Muscle of leg (tissue), 11 donors: ENCODE data around the gene CRELD2. TPM values are rescaled to one million over a fixed set of nuclear protein-coding genes. Genes with fewer than 3 reads are reported as not detected.
A peak's percentile ranks its signal among the peaks of the same experiment; 100 is the strongest.

Source experiments
- DNase-seq: peaks from one replicate; pipeline ENCODE4 v3.0.0; 2013
- H3K27ac ChIP-seq: one replicate; pipeline ENCODE4 v1.5.1; 2013; ENCODE audit warnings: mild to moderate bottlenecking, low read length, control low read depth
- H3K27me3 ChIP-seq: one replicate; pipeline ENCODE4 v1.6.1; 2013; ENCODE audit warnings: low read length; ENCODE audit not compliant: control insufficient read depth, insufficient read depth
- H3K36me3 ChIP-seq: one replicate; pipeline ENCODE4 v1.6.1; 2013; ENCODE audit warnings: low read length; ENCODE audit not compliant: control insufficient read depth, insufficient read depth
- H3K4me1 ChIP-seq: one replicate; pipeline ENCODE4 v1.6.1; 2013; ENCODE audit warnings: low read length; ENCODE audit not compliant: control insufficient read depth, insufficient read depth
- H3K4me3 ChIP-seq: one replicate; pipeline ENCODE4 v1.5.1; 2013; ENCODE audit warnings: low read length, control low read depth
- H3K9me3 ChIP-seq: replicated peaks from 2 replicates; pipeline ENCODE4 v1.6.1; 2013; ENCODE audit warnings: low read depth, low read length; ENCODE audit not compliant: control insufficient read depth
- WGBS: methylation state at CpG from one replicate; pipeline ENCODE4 v1.1.5; 2013; ENCODE audit warnings: missing lambda C conversion rate; ENCODE audit not compliant: insufficient coverage; 5-methylcytosine and 5-hydroxymethylcytosine counted together
- polyA plus RNA-seq, 8 donors: library from polyadenylated mRNA; unstranded; fragments of 120-200 nt; gene quantifications; one replicate each; pipeline versions ENCODE4 v1.2.1 to v1.2.3, GENCODE V29; 2013; ENCODE audit warnings: inconsistent platforms in 1 of 8, low replicate concordance in 1 of 8; ENCODE audit not compliant: insufficient read length in 8 of 8, insufficient read depth in 1 of 8
- total RNA-seq: library from RNA; stranded (reverse); fragments of 120-200 nt; gene quantifications from one replicate; pipeline ENCODE4 v1.2.4, GENCODE V29; 2013

The CRELD2 gene
- total and polyA plus RNA-seq, 9 donors, result 17.0 to 27.0 (median 22.2) TPM

DNA sequence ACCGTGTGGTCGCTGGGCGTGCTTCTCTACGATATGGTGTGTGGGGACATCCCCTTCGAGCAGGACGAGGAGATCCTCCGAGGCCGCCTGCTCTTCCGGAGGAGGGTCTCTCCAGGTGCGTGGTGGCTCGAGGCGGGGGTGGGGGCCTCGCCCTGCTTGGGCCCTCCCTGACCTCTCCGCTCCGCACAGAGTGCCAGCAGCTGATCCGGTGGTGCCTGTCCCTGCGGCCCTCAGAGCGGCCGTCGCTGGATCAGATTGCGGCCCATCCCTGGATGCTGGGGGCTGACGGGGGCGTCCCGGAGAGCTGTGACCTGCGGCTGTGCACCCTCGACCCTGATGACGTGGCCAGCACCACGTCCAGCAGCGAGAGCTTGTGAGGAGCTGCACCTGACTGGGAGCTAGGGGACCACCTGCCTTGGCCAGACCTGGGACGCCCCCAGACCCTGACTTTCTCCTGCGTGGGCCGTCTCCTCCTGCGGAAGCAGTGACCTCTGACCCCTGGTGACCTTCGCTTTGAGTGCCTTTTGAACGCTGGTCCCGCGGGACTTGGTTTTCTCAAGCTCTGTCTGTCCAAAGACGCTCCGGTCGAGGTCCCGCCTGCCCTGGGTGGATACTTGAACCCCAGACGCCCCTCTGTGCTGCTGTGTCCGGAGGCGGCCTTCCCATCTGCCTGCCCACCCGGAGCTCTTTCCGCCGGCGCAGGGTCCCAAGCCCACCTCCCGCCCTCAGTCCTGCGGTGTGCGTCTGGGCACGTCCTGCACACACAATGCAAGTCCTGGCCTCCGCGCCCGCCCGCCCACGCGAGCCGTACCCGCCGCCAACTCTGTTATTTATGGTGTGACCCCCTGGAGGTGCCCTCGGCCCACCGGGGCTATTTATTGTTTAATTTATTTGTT, 44.6 kb downstream of the CRELD2 start:
- Histone ChIP-seq H3K27me3 (peaks cover 2% of the 10 kb centered on the region), H3K36me3 (peaks cover 28% of the 10 kb centered on the region), H3K4me3 (peak overlapping the region; percentile 41), H3K27ac (peak overlapping the region; percentile 72), H3K9me3 (no peaks in the 10 kb centered on the region), H3K4me1 (peaks cover 64% of the 10 kb centered on the region)
- 63% methylated on average over 52 of the region's 63 CpGs for WGBS
- peak; percentile 31 for DNase-seq

- Histone ChIP-seq H3K27me3 (peaks cover 2% of the 10 kb centered on the region), H3K36me3 (peaks cover 28% of the 10 kb centered on the region), H3K4me1 (peaks cover 66% of the 10 kb centered on the region), H3K9me3 (no peaks in the 10 kb centered on the region), H3K27ac (no peak overlapping the region), H3K4me3 (peak overlapping the region; percentile 41)
- DNase-seq, result peak; percentile 12
- no CpG with 5 or more reads among the region's 6 CpGs for WGBS
Measured at GRCh38 chr22:49963647-49964026, 45.2 kb downstream of the CRELD2 start.

DNA sequence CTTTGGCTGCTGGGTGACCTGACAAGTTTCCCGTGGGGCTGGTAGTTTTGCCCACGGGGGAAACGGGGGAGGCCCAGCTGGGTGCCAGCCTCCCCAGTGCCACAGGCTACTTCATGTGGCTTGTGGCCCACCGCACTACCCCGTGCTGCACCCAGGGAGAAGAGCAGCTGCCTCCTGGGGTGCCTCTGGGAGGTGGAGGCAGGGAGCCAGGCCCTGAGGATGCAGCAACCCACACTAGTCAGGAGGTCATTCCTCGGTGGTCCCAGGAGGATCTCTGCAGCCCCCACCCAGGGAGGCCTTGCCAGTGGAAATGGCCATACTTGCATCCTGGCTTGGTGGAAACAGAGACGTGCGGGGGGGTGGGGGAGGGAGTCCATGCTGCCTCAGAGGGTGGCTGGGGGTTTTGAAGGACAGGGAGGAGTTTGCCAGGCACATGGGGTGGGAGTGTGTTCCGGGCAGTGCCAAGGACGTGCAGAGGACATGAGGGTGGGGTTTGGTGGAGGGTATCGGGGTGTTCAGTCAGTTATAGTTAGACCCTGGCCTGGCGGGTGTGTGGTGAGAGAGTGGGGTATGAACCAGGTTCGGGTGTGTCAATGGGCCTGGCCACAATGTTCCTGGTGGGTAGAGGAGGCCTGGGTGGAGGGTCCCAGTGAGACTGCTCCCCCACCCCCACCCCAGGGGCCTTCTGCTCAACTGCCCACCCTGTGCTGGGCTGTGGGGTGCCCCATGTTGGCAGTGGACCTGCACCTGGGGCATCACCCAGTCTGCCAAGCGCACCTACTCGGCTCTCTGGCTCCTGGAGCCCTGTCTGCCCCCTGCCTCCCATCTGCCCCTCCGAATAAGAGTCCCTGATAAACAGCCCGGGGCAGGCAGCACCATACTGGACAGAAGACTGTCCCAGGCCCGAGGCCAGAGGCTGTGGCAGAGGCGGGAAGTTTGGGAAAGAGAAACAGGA, 46.0 kb downstream of the CRELD2 start:
- peaks cover 61% of the 10 kb centered on the region for H3K4me1 ChIP-seq
- H3K4me3 ChIP-seq, result no peak overlapping the region
- H3K36me3 ChIP-seq, result peaks cover 28% of the 10 kb centered on the region
- peaks cover 2% of the 10 kb centered on the region for H3K27me3 ChIP-seq
- no peak overlapping the region for H3K27ac ChIP-seq
- WGBS, result 82% methylated on average over 15 of the region's 19 CpGs
- H3K9me3 ChIP-seq, result no peaks in the 10 kb centered on the region
- peak; percentile 9 for DNase-seq

- Histone ChIP-seq H3K27me3 (peaks cover 7% of the 10 kb centered on the region), H3K4me3 (no peak overlapping the region), H3K27ac (no peak overlapping the region), H3K4me1 (peaks cover 57% of the 10 kb centered on the region), H3K36me3 (peaks cover 28% of the 10 kb centered on the region), H3K9me3 (no peaks in the 10 kb centered on the region)
- peak; percentile 3 for DNase-seq
- 84% methylated on average over 17 of the region's 22 CpGs for WGBS
Measured at GRCh38 chr22:49965091-49966040, 46.9 kb downstream of the CRELD2 start.

DNA sequence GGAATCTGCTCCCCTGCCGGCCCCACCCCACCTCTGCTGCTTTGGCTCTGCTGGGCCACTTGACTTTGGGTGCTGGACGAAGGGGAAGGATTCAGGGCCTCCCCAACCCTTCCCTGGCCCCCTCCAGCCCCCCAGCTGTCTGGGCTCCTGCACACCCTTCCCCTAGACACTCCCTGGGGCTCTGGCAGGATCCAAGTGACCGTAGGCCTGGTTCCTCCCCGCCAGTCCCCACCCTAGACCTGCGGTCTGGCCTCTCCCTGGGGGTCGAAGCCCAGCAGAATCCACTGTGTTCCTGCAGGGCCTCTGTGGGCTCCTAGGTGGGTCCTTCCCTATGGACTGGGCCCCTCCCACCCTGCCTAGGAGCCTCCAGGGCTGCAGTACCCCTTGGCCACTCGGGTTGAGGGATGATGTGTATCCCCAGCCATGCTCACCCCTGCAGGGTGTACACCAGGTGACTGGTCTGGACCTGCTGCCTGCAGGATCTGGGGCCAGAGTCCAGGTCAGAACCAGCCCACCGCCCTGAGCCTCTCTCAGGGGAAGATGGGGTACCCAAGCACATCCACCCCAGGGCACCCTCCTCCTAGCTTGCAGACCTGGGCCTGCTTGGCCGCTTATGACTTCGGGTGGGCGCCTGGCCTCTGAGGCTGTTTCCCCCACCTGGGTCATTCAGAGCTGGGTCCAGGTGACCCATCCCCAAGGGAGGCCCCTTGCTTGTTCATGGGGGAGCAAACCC, 47.8 kb downstream of the CRELD2 start:
- H3K36me3 ChIP-seq, result peaks cover 28% of the 10 kb centered on the region
- H3K27ac ChIP-seq, result no peak overlapping the region
- peaks cover 65% of the 10 kb centered on the region for H3K4me1 ChIP-seq
- WGBS, result 78% methylated on average over 9 of the region's 11 CpGs
- DNase-seq, result peak; percentile 10
- no peak overlapping the region for H3K4me3 ChIP-seq
- H3K9me3 ChIP-seq, result no peaks in the 10 kb centered on the region
- peaks cover 14% of the 10 kb centered on the region for H3K27me3 ChIP-seq

DNA sequence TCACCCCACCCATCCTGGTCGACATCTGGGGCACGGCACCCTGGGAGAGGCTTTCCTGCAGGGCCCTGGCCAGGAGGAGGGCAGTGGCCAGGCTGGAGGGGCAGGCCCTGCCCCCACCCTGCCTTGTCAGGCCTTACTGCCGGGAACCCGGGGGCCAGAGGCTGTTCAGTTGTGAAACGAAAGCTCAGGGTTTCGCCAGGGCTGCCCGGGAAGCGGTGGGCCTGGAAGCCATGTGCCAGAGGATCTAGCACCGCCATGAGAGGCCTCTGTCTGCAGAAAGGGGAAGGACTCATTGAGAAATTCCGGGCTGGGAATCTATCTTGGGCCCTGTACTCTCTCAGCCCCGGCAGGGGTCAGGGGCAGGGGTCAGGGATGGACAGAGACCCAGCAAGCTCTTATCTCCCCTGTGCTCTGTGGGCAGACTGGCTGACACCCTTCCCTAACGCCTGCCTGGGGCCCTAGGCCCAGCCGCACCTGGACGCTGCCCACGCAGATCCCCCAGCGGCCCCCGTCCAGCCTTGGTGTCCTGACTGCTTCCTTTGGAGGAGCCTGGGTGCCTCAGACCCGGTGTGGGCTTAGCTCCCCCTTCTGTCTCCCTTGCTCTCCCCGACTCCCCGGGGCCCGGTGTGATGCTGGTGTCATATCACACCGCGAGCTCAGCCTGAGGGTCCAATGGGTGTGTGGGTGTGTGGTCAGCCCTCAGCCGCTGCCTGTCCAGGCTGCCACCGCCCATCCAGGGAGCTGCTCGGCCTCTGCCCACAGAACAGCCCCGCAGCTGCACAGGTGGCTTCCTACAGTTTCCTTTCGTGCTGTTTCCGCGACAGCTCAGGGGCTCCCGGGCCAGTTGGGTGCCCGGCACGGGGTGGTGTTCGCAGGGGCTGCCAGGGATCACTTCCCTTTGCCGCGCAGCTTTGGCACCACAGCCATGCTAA, 48.6 kb downstream of the CRELD2 start:
- 41% methylated on average over 31 of the region's 36 CpGs for WGBS

GRCh38 chr22:49967706-49968208, 49.3 kb downstream of the CRELD2 start:
- H3K27ac ChIP-seq, result peak overlapping the region; percentile 38
- no peak overlapping the region for H3K4me3 ChIP-seq
- no peaks in the 10 kb centered on the region for H3K9me3 ChIP-seq
- 40% methylated on average over 18 of the region's 18 CpGs for WGBS
- peaks cover 60% of the 10 kb centered on the region for H3K4me1 ChIP-seq
- peaks cover 30% of the 10 kb centered on the region for H3K27me3 ChIP-seq
- peak; percentile 57 for DNase-seq
- H3K36me3 ChIP-seq, result peaks cover 24% of the 10 kb centered on the region

More for the DNA sequence above, 48.6 kb downstream of the CRELD2 start:
- peak; percentile 46 for DNase-seq
- H3K4me1 ChIP-seq, result peaks cover 66% of the 10 kb centered on the region
- H3K4me3 ChIP-seq, result no peak overlapping the region
- peaks cover 28% of the 10 kb centered on the region for H3K36me3 ChIP-seq
- peak overlapping the region; percentile 38 for H3K27ac ChIP-seq
- H3K27me3 ChIP-seq, result peaks cover 23% of the 10 kb centered on the region
- H3K9me3 ChIP-seq, result no peaks in the 10 kb centered on the region

- peak; percentile 5 for DNase-seq
Measured at GRCh38 chr22:49968313-49968830, 49.9 kb downstream of the CRELD2 start.

More at GRCh38 chr22:49968313-49968830, 49.9 kb downstream of the CRELD2 start:
- peaks cover 54% of the 10 kb centered on the region for H3K4me1 ChIP-seq
- H3K27me3 ChIP-seq, result peaks cover 31% of the 10 kb centered on the region
- no peak overlapping the region for H3K27ac ChIP-seq
- H3K36me3 ChIP-seq, result peaks cover 18% of the 10 kb centered on the region
- 87% methylated on average over 8 of the region's 11 CpGs for WGBS
- H3K4me3 ChIP-seq, result no peak overlapping the region
- H3K9me3 ChIP-seq, result no peaks in the 10 kb centered on the region
